Upper lobe of left lung (tissue), 6 donors: Measurements from ENCODE around the gene ARV1. TPM values are rescaled to one million over a fixed set of nuclear protein-coding genes. Genes with fewer than 3 reads are reported as not detected.
A peak's percentile ranks its signal among the peaks of the same experiment; 100 is the strongest.

ENCODE experiments used
- ATAC-seq, 2 donors: fragments of 200-7000 bp; cut with Tn5 transposase; one replicate each; pipeline ENCODE4 v1.9.1; 2022; ENCODE audit warnings: mild to moderate bottlenecking in 2 of 2, moderate library complexity in 2 of 2; ENCODE audit not compliant: low FRiP score in 2 of 2
- DNase-seq, 2 donors: peaks; one replicate each; pipeline ENCODE4 v3.0.0-alpha.2; 2019 to 2020
- H3K27ac ChIP-seq, 4 donors: fragments of 200-600 bp; sonication (generic); one replicate each; pipeline ENCODE4 v1.5.1; 2016 to 2019
- H3K27me3 ChIP-seq, 4 donors: fragments of 200-600 bp; sonication (generic); one replicate each; pipeline ENCODE4 v1.5.1; 2017 to 2019
- H3K36me3 ChIP-seq, 4 donors: fragments of 200-600 bp; sonication (generic); one replicate each; pipeline ENCODE4 v1.5.1; 2016 to 2019
- H3K4me1 ChIP-seq, 4 donors: fragments of 200-600 bp; sonication (generic); one replicate each; pipeline ENCODE4 v1.5.1; 2018 to 2019
- H3K4me3 ChIP-seq, 4 donors: fragments of 200-600 bp; sonication (generic); one replicate each; pipeline ENCODE4 v1.5.1; 2017 to 2019; ENCODE audit warnings: mild to moderate bottlenecking in 2 of 4, moderate library complexity in 1 of 4
- H3K9me3 ChIP-seq, 4 donors: fragments of 200-600 bp; sonication (generic); one replicate each; pipeline ENCODE4 v1.5.1; 2018 to 2019
- CTCF ChIP-seq, 6 experiments: fragments of 450-650 bp in 4 of 6; fragments of 200-600 bp in 2 of 6; sonication (generic) in 2 of 6; IDR thresholded peaks; one replicate each; pipeline ENCODE4 v1.5.1; 2016 to 2019; ENCODE audit warnings: antibody characterized with exemption in 6 of 6
- EP300 ChIP-seq, 4 donors: sonication (generic); formaldehyde crosslinking; IDR thresholded peaks; one replicate each; pipeline ENCODE4 v1.5.1; 2017; ENCODE audit warnings: antibody characterized with exemption in 4 of 4, control low read depth in 2 of 4
- POLR2A ChIP-seq, 4 donors: fragments of 450-650 bp; IDR thresholded peaks; one replicate each; pipeline ENCODE4 v1.5.1; 2016 to 2017; ENCODE audit warnings: antibody characterized with exemption in 4 of 4, mild to moderate bottlenecking in 2 of 4
- POLR2AphosphoS5 ChIP-seq, 2 donors: sonication (generic); formaldehyde crosslinking; IDR thresholded peaks; one replicate each; pipeline ENCODE4 v1.5.1; 2017; ENCODE audit warnings: antibody characterized with exemption in 2 of 2
- WGBS, 2 donors: methylation state at CpG; one replicate each; pipeline ENCODE4 v1.1.5; 2017 to 2018; 5-methylcytosine and 5-hydroxymethylcytosine counted together
- total RNA-seq, 6 donors: library from RNA; depleted of rRNA in 4 of 6; stranded (reverse); fragments of >200 nt in 4 of 6; gene quantifications; one replicate each; pipeline versions ENCODE4 v1.1.0 to v1.2.1, GENCODE V29; 2016 to 2021
- donor health status: DM: no; HTN: no; CAD: no; lungs with moderate emphysema.
- donor health status: DM: no; HTN: yes; CAD: no; lungs with severe emphysema.

Gene ARV1
- total RNA-seq = 10 to 100 TPM in 5 of 6 donors, 1 to 10 TPM in 1; 2.3 to 25.2 (median 19.6) TPM

- Histone ChIP-seq H3K4me1 (peaks cover 16 to 33% (median 26%) of the 10 kb centered on the region in 4 donors), H3K4me3 (peak within 1 kb of the TSS; percentile 90 to 98 (median 94)), H3K36me3 (peaks cover 0 to 5% (median 2%) of the 10 kb centered on the region in 4 donors), H3K27me3 (no peaks in the 10 kb centered on the region), H3K9me3 (no peaks in the 10 kb centered on the region), H3K27ac (peak within 1 kb of the TSS; percentile 71 to 89 (median 76))
- DNase-seq = peak; percentile 97 to 100
- TF ChIP-seq CTCF (IDR thresholded peaks at IDR 0.05) (peak in 5 of 6 experiments; percentile 20 to 57 (median 39)), EP300 (IDR thresholded peaks at IDR 0.05) (peak in 1 of 4 donors; percentile 74), POLR2AphosphoS5 (IDR thresholded peaks at IDR 0.05) (peak; percentile 89 to 90), POLR2A (IDR thresholded peaks at IDR 0.05) (peak in 2 of 4 donors; percentile 35 to 88)
- 0 to 2% methylated on average over 9 to 36 of the region's 79 CpGs for WGBS, 2 donors
- ATAC-seq = peak; percentile 99 to 100
Measured at GRCh38 chr1:230978491-230979388, at the start of gene ARV1, which contains the start of gene TTC13. ARV1 (plus strand) TSS chr1:230979094; CDS start chr1:230979106, 12 bp downstream. TTC13 (minus strand) TSS chr1:230978861; CDS start chr1:230978830, 31 bp downstream.

GRCh38 chr1:230930986-230931385 is 47.9 kb upstream of the ARV1 start:
- ATAC-seq = no peak
- Histone ChIP-seq H3K36me3 (peaks cover 0 to 47% (median 11%) of the 10 kb centered on the region in 4 donors), H3K27ac (no peak overlapping the region), H3K27me3 (no peaks in the 10 kb centered on the region), H3K9me3 (no peaks in the 10 kb centered on the region), H3K4me1 (no peaks in the 10 kb centered on the region), H3K4me3 (no peak overlapping the region)
- WGBS, 2 donors = 90 to 93% methylated on average over 3 of the region's 3 CpGs
- no peak for DNase-seq
- no peak for TF ChIP-seq POLR2A (IDR thresholded peaks at IDR 0.05)
- TF ChIP-seq POLR2AphosphoS5 (IDR thresholded peaks at IDR 0.05) = no peak
- TF ChIP-seq EP300 (IDR thresholded peaks at IDR 0.05) = no peak
- no peak for TF ChIP-seq CTCF (IDR thresholded peaks at IDR 0.05)

DNA sequence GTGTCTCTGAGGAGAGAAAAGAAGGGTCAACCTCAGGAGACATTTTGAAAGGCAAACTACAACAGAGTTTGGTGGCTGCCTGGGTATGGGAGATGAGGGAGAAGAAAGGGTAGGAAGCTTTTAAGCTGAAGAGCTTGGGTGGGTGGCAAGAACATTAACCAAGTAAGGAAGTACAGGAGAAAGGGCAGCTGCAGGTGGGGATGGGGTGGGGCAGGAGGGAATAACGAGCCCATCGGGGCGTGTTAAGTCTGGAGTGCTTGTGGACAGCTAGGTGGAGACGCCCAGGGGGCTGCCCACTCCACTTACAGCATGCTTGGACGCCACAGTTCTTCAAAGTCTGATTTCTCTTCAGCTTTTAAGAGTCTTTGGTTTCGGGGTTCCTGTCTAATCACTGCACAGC is 43.0 kb upstream of the ARV1 start:
- H3K4me3 ChIP-seq = no peak overlapping the region
- H3K27ac ChIP-seq = no peak overlapping the region
- DNase-seq = no peak
- WGBS, 2 donors = 88 to 90% methylated on average over 6 of the region's 6 CpGs
- peaks cover 0 to 6% (median 2%) of the 10 kb centered on the region in 4 donors for H3K4me1 ChIP-seq
- no peak for ATAC-seq
- H3K27me3 ChIP-seq = no peaks in the 10 kb centered on the region
- TF ChIP-seq POLR2AphosphoS5 (IDR thresholded peaks at IDR 0.05) (no peak), CTCF (IDR thresholded peaks at IDR 0.05) (no peak), EP300 (IDR thresholded peaks at IDR 0.05) (no peak), POLR2A (IDR thresholded peaks at IDR 0.05) (no peak)
- H3K9me3 ChIP-seq = no peaks in the 10 kb centered on the region
- H3K36me3 ChIP-seq = peaks cover 0 to 17% (median 2%) of the 10 kb centered on the region in 4 donors

DNA sequence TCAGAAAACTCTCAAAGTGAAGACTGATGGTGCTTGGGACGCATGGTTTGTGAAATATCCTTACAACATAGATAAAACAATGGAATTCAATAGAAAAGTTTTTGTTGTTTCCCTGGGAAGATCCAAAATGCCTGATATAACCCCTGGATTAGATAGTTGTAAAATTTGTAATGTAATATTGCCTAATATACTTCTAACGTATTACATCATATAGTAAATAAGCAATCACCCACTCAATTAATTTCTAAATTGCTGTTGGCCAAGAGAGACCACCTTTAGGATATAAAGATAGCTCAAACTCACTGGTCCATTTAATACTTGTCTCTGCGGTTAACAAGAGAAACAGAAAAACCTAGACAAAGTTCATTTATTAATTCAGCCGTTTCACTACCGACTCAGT is 42.4 kb upstream of the ARV1 start:
- H3K4me3 ChIP-seq = no peak overlapping the region
- no peak overlapping the region for H3K27ac ChIP-seq
- DNase-seq = no peak
- no peaks in the 10 kb centered on the region for H3K9me3 ChIP-seq
- peaks cover 0 to 6% (median 2%) of the 10 kb centered on the region in 4 donors for H3K4me1 ChIP-seq
- ATAC-seq = no peak
- WGBS, 2 donors = 82 to 90% methylated on average over 5 of the region's 5 CpGs
- no peaks in the 10 kb centered on the region for H3K27me3 ChIP-seq
- H3K36me3 ChIP-seq = peaks cover 0 to 11% (median 2%) of the 10 kb centered on the region in 4 donors
- TF ChIP-seq POLR2AphosphoS5 (IDR thresholded peaks at IDR 0.05) = no peak
- no peak for TF ChIP-seq CTCF (IDR thresholded peaks at IDR 0.05)
- no peak for TF ChIP-seq POLR2A (IDR thresholded peaks at IDR 0.05)
- no peak for TF ChIP-seq EP300 (IDR thresholded peaks at IDR 0.05)
